SH-SY5Y (cell line): ENCODE results near the gene CPA5.

ENCODE experiments used
- GATA2 ChIP-seq: IDR thresholded peaks from 2 replicates; pipeline ENCODE4 v1.6.1; 2011; ENCODE audit warnings: mild to moderate bottlenecking, low read depth, low read length
- GATA3 ChIP-seq: IDR thresholded peaks from 2 replicates; pipeline ENCODE4 v1.6.1; 2011; ENCODE audit warnings: low read depth, mild to moderate bottlenecking, low read length, moderate library complexity

DNA sequence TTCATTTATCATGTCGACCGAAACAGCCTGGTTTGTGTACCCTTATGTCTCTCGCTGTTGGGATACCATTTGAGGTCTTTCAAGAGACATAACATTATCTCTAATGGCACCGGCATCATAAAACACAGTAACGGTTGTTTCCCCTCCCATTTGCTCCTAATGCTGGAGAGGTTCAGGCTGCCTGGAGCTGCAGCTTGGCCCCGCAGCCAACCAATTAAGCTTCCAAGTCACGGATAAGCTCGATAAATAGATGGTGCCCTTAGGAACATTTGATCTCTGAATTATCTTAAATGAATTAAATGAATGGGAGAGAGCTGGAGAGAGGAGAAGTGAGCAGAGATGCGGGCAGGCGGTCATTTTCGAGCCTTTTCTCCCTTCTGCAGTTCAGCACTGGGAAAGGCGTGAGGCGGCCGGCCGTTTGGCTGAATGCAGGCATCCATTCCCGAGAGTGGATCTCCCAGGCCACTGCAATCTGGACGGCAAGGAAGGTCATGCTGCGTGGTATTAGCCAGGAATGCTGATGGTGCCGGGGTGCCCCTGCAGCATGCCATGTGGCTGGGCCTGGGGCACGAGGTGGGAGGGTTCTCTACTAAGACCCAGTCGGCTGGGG is 39.1 kb upstream of the CPA5 start:
- TF ChIP-seq GATA2 = no peak
- no peak for TF ChIP-seq GATA3
